Measurements from ENCODE around the gene IGFN1.

- TF ChIP-seq POLR2A (IDR thresholded peaks at IDR 0.05) = no peak
- TF ChIP-seq, protein P1, sequence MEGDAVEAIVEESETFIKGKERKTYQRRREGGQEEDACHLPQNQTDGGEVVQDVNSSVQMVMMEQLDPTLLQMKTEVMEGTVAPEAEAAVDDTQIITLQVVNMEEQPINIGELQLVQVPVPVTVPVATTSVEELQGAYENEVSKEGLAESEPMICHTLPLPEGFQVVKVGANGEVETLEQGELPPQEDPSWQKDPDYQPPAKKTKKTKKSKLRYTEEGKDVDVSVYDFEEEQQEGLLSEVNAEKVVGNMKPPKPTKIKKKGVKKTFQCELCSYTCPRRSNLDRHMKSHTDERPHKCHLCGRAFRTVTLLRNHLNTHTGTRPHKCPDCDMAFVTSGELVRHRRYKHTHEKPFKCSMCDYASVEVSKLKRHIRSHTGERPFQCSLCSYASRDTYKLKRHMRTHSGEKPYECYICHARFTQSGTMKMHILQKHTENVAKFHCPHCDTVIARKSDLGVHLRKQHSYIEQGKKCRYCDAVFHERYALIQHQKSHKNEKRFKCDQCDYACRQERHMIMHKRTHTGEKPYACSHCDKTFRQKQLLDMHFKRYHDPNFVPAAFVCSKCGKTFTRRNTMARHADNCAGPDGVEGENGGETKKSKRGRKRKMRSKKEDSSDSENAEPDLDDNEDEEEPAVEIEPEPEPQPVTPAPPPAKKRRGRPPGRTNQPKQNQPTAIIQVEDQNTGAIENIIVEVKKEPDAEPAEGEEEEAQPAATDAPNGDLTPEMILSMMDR (IDR thresholded peaks at IDR 0.05) = no peak
Measured at GRCh38 chr1:201222125-201222524, 31.5 kb downstream of the IGFN1 start.
